Tibial artery (tissue), 4 donors: ENCODE measurements around the gene NPY5R.

Experiments used
- DNase-seq, 2 donors: peaks; one replicate each; pipeline ENCODE4 v3.0.0-alpha.2; 2019
- H3K27ac ChIP-seq, 2 donors: fragments of 200-600 bp; sonication (generic) in 1 of 2; 1 replicate in 1 of 2; 2 replicates in 1 of 2; pipeline ENCODE4 v1.5.1; 2018 to 2019; ENCODE audit warnings: mild to moderate bottlenecking in 1 of 2
- H3K27me3 ChIP-seq, 2 donors: fragments of 200-600 bp; sonication (generic) in 1 of 2; one replicate each; pipeline versions ENCODE4 v1.5.1 to v1.6.0; 2016 to 2019
- H3K36me3 ChIP-seq, 3 donors: fragments of 200-600 bp; sonication (generic) in 2 of 3; one replicate each; pipeline ENCODE4 v1.5.1; 2016 to 2019; ENCODE audit warnings: mild to moderate bottlenecking in 2 of 3
- H3K4me1 ChIP-seq, 4 donors: fragments of 200-600 bp; sonication (generic) in 2 of 4; 1 replicate in 3 of 4; 2 replicates in 1 of 4; pipeline ENCODE4 v1.5.1; 2016 to 2019
- H3K4me3 ChIP-seq, 2 donors: fragments of 200-600 bp; sonication (generic) in 1 of 2; 1 replicate in 1 of 2; 2 replicates in 1 of 2; pipeline ENCODE4 v1.5.1; 2018 to 2019; ENCODE audit warnings: mild to moderate bottlenecking in 2 of 2
- H3K9me3 ChIP-seq, 3 donors: fragments of 200-600 bp; sonication (generic) in 1 of 3; one replicate each; pipeline ENCODE4 v1.5.1; 2016 to 2019
- intact Hi-C: fragments of 100-400 bp; cut with DNase I; formaldehyde crosslinking; loops from one replicate; pipeline ENCODE4 v1.15.0; 2023; ENCODE audit warnings: low total_unique reads
- TF ChIP-seq, protein P1 (sequence below), 2 experiments: fragments of 200-600 bp in 1 of 2; fragments of 450-650 bp in 1 of 2; IDR thresholded peaks; one replicate each; pipeline ENCODE4 v1.5.1; 2017 to 2019; ENCODE audit warnings: antibody characterized with exemption in 2 of 2, mild to moderate bottlenecking in 1 of 2, moderate library complexity in 1 of 2

The NPY5R gene

DNA sequence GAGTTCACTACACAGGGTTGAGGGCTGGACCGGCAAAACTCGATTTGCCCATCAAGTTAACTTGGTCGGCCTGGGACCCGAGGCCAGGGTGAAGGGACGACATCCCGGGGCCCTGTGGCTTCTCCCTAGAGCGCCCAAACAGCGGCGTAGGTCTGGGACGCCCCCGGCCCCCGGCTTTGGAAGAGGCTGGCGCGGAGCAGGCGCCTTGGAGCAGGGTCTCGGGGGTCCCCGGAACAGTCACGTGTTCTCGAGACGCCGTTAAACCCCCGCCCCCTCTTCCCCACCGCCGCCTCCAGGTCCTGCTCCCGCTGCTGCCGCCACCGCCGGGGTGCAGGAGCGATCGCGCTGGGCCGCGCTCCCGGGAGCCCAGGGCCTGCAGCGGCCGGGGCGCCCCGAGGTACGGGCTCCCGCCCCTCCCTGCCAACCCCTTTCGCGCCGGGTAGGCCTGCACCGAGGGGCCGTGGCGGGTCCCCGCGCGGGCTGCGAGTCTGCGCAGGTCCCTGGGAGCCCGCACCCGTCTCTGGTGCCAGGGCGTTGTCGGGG, at the start of gene NPY5R:
TSS of gene NPY5R (plus strand) at position 289 of the 543 bp plus-strand sequence. CDS start 6,382 bp downstream, outside the sequence.
- Histone ChIP-seq H3K27ac (peak within 1 kb of the TSS; percentile 97 to 98), H3K9me3 (no peaks in the 10 kb centered on the region), H3K4me1 (peaks cover 0 to 40% (median 0%) of the 10 kb centered on the region in 4 donors), H3K36me3 (no peaks in the 10 kb centered on the region), H3K27me3 (no peaks in the 10 kb centered on the region), H3K4me3 (peak within 1 kb of the TSS; percentile 92 to 95)
- peak in 1 of 2 donors; percentile 65 for DNase-seq
- intact Hi-C loops = no loop called here
- TF ChIP-seq, protein P1, sequence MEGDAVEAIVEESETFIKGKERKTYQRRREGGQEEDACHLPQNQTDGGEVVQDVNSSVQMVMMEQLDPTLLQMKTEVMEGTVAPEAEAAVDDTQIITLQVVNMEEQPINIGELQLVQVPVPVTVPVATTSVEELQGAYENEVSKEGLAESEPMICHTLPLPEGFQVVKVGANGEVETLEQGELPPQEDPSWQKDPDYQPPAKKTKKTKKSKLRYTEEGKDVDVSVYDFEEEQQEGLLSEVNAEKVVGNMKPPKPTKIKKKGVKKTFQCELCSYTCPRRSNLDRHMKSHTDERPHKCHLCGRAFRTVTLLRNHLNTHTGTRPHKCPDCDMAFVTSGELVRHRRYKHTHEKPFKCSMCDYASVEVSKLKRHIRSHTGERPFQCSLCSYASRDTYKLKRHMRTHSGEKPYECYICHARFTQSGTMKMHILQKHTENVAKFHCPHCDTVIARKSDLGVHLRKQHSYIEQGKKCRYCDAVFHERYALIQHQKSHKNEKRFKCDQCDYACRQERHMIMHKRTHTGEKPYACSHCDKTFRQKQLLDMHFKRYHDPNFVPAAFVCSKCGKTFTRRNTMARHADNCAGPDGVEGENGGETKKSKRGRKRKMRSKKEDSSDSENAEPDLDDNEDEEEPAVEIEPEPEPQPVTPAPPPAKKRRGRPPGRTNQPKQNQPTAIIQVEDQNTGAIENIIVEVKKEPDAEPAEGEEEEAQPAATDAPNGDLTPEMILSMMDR (IDR thresholded peaks at IDR 0.05) = no peak

DNA sequence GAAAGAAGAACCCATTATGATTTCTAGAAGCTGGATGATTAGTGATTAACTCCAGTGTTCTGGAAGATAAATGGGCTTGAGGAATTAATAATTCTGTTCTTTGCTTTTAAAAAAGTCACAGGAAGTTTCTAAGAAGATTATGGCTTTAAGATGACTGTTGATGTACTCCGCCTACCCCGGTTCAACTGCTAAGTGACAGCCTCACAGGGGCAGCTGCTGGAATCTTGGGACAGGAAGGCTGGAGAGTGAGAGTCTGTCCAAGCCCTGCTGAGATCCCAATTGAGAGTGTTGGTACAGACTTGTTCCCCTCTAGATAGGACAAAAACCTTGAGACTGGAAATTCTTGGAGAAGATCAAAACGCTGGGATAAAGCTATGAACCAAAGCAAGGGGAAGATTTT, 48.6 kb upstream of the NPY5R start:
- intact Hi-C loops = no loop called here
- no peaks in the 10 kb centered on the region for H3K36me3 ChIP-seq
- no peaks in the 10 kb centered on the region for H3K4me1 ChIP-seq
- H3K9me3 ChIP-seq = peaks cover 0 to 7% (median 5%) of the 10 kb centered on the region in 3 donors
- H3K4me3 ChIP-seq = no peak overlapping the region
- H3K27ac ChIP-seq = no peak overlapping the region
- DNase-seq = no peak
- TF ChIP-seq, protein P1 (IDR thresholded peaks at IDR 0.05) = no peak
- no peaks in the 10 kb centered on the region for H3K27me3 ChIP-seq

DNA sequence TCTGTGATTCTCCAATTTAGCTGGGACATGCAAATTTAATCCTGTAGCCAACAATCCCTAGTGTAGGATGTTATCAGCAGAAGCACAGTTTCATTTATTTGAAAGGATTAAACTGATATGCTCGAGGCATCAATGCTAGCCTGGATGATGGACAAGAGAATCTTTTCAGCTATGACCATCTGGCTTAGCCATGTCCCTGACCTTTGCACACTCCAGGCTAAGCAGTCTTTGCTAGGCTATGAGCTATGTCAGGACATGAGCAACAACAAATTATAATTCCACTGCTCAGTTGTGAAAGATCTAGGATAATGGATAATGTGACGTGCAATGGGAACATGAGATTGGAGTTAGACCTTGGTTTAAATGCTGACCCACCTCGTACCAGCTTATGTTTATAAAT, 43.2 kb upstream of the NPY5R start:
- Histone ChIP-seq H3K9me3 (peaks cover 0 to 7% (median 5%) of the 10 kb centered on the region in 3 donors), H3K36me3 (no peaks in the 10 kb centered on the region), H3K27ac (no peak overlapping the region), H3K4me1 (no peaks in the 10 kb centered on the region), H3K27me3 (no peaks in the 10 kb centered on the region), H3K4me3 (no peak overlapping the region)
- intact Hi-C loops = no loop called here
- TF ChIP-seq, protein P1 (IDR thresholded peaks at IDR 0.05) = no peak
- no peak for DNase-seq

DNA sequence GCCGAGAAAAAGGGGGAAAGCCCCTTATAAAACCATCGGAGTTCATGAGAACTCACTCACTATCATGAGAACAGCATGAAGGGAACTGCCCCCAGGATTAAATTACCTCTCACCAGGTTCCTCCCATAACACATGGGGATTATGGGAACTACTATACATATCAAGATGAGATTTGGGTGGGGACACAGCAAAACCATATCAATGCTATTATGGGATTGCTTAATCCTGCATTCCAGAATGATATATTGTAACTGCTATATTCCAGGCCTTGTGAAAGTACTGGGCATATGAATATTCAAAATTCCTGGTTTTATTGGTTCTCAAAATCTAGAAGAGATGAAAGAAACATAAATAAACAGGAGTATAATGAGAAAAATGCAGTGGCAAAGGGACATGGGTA, 40.6 kb upstream of the NPY5R start:
- intact Hi-C loops = no loop called here
- H3K27ac ChIP-seq = no peak overlapping the region
- no peaks in the 10 kb centered on the region for H3K36me3 ChIP-seq
- no peaks in the 10 kb centered on the region for H3K27me3 ChIP-seq
- H3K4me1 ChIP-seq = no peaks in the 10 kb centered on the region
- TF ChIP-seq, protein P1 (IDR thresholded peaks at IDR 0.05) = no peak
- DNase-seq = no peak
- H3K9me3 ChIP-seq = peaks cover 0 to 7% (median 5%) of the 10 kb centered on the region in 3 donors
- no peak overlapping the region for H3K4me3 ChIP-seq

DNA sequence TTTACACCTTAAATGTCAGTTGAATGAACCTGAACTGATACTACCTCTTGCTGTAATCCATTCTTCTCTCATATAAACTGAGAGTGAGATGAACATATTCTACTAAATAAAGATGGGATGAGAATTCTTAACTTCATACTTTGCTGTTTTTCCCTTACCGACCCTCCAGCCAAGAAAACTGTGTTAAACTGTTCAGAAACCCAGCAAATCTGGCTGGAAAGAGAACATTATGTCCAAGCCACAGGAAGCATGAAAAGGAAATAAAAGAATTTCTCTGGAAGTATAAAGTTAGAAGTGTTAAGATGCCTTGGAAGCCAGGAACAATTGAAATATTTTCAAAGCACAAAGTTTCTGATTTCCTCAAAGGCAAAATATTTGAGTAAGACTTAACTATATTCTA, 34.2 kb upstream of the NPY5R start:
- no peaks in the 10 kb centered on the region for H3K27me3 ChIP-seq
- intact Hi-C loops = no loop called here
- no peak overlapping the region for H3K4me3 ChIP-seq
- TF ChIP-seq, protein P1 (IDR thresholded peaks at IDR 0.05) = no peak
- no peaks in the 10 kb centered on the region for H3K4me1 ChIP-seq
- H3K27ac ChIP-seq = no peak overlapping the region
- H3K36me3 ChIP-seq = no peaks in the 10 kb centered on the region
- H3K9me3 ChIP-seq = no peaks in the 10 kb centered on the region
- DNase-seq = no peak

DNA sequence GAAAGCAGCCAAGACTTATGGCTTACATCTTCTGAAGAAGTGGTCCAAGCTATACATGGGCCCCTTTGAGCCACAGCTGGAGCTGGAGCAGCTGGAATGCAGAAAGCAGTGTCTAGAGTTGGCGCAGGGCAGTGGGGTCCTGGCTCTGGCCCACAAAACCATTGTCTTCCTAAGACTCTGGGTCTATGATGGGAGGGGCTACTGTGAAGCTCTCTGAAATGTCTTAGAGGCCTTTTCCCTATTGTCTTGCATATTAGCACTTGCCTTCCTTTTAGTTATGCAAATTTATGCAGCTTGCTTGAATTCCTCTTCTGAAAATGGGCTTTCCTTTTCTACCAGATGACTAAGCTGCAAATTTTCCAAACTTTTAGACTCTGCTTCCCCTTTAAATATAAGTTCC, 26.6 kb upstream of the NPY5R start:
- no peak for DNase-seq
- no peak overlapping the region for H3K27ac ChIP-seq
- no peak overlapping the region for H3K4me3 ChIP-seq
- H3K36me3 ChIP-seq = no peaks in the 10 kb centered on the region
- no peaks in the 10 kb centered on the region for H3K4me1 ChIP-seq
- H3K27me3 ChIP-seq = no peaks in the 10 kb centered on the region
- intact Hi-C loops = no loop called here
- peaks cover 8 to 29% (median 24%) of the 10 kb centered on the region in 3 donors for H3K9me3 ChIP-seq
- TF ChIP-seq, protein P1 (IDR thresholded peaks at IDR 0.05) = no peak
